ENCODE results near the gene SYCE3. TPM values are rescaled to one million over a fixed set of nuclear protein-coding genes. Genes with fewer than 3 reads are reported as not detected.
"Not testable (repeated sequence)": the region's sequence is repeated elsewhere in the genome, so short reads cannot be mapped to it uniquely, and the experiment has no call there.

SYCE3 gene
- total and polyA plus RNA-seq, 9 donors: not detected

- DNase-seq: no peak
Measured at GRCh38 chr22:50522208-50522805, 40.4 kb downstream of the SYCE3 start.

DNA sequence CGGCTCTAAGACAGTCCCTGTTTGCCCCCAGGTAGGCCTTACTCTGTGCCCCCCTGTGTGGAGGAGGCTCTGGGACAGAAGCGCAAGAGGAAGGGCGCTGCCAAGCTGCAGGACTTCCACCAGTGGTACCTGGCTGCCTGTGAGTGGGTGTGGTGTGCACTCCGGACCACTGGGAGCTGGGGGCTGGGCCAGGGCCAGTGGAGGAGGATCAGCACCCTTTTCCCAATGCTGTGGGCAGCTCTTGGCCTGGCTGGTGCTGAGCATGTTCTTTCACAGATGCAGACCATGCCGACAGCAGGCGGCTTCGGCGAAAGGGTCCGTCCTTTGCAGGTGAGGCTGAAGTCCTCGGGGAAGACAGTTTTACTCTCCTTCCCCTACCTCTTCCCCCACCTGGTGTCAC lies 41.0 kb downstream of the SYCE3 start:
- peaks cover 9% of the 10 kb centered on the region for H3K4me1 ChIP-seq (ENCODE audit: insufficient read depth)
- intact Hi-C loops (cut with DNase I): loop anchor here in 2 of 4 donors (10.0 kb wide), 2 partner anchors 267 to 277 kb away; partner anchors contain the start of genes HDAC10 (in 1 of the 2) and TUBGCP6 (in 1 of the 2)
- no peak for TF ChIP-seq EP300 (IDR thresholded peaks at IDR 0.05)
- TF ChIP-seq POLR2A (IDR thresholded peaks at IDR 0.05): no peak
- WGBS, 3 donors: 87 to 94% (median 90%) methylated on average over 6 to 10 of the region's 10 CpGs
- H3K9me3 ChIP-seq: no peaks in the 10 kb centered on the region
- no peaks in the 10 kb centered on the region for H3K27me3 ChIP-seq
- H3K4me3 ChIP-seq: no peak overlapping the region
- no peak overlapping the region for H3K27ac ChIP-seq
- no peaks in the 10 kb centered on the region for H3K36me3 ChIP-seq
- no peak for DNase-seq

More at GRCh38 chr22:50522208-50522805, 40.4 kb downstream of the SYCE3 start:
- TF ChIP-seq EP300 (IDR thresholded peaks at IDR 0.05) (no peak), POLR2A (IDR thresholded peaks at IDR 0.05) (no peak), CTCF (IDR thresholded peaks at IDR 0.05) (no peak)
- peaks cover 11% of the 10 kb centered on the region for H3K4me1 ChIP-seq (ENCODE audit: insufficient read depth)
- no peaks in the 10 kb centered on the region for H3K36me3 ChIP-seq
- H3K9me3 ChIP-seq: no peaks in the 10 kb centered on the region
- WGBS, 3 donors: 78 to 83% (median 81%) methylated on average over 14 to 15 of the region's 15 CpGs
- H3K27ac ChIP-seq: no peak overlapping the region
- intact Hi-C loops (cut with DNase I): loop anchor here in 2 of 4 donors (10.0 kb wide), 2 partner anchors 268 to 278 kb away; partner anchors contain the start of genes HDAC10 (in 1 of the 2) and TUBGCP6 (in 1 of the 2)
- H3K27me3 ChIP-seq: no peaks in the 10 kb centered on the region
- no peak overlapping the region for H3K4me3 ChIP-seq

DNA sequence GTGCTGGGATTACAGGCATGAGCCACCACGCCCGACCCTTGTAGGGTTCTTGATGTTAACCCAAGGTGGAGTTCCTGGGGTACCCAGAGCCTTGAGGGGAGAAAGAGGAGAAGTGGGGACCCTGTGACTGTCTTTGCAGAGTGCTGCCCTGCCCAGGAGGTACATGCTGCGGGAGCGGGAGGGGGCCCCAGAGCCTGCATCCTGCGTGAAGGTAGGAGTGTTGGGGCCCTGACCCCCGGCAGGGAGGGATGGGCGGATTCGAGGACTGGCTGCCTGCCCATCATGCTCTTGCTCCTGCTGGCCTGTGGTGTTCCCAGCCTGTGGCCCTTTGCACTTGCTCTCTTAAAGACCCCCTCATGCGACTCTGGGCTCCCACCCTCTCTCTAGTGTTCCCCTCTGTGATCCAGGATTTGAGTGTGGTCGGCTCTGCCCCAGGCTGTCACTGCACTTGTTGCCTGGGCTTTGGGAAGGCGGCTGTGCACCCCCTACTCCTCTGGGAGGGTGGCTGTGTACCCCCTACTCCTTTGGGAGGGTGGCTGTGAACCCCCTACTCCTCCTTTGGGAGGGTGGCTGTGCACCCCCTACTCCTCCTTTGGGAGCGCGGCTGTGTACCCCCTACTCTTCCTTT lies 41.8 kb downstream of the SYCE3 start:
- H3K36me3 ChIP-seq: no peaks in the 10 kb centered on the region
- WGBS, 3 donors: 90 to 91% (median 91%) methylated on average over 13 of the region's 13 CpGs
- no peaks in the 10 kb centered on the region for H3K9me3 ChIP-seq
- H3K4me1 ChIP-seq (ENCODE audit: insufficient read depth): peaks cover 6% of the 10 kb centered on the region
- H3K27me3 ChIP-seq: no peaks in the 10 kb centered on the region
- no peak for DNase-seq
- TF ChIP-seq EP300 (IDR thresholded peaks at IDR 0.05) (no peak), POLR2A (IDR thresholded peaks at IDR 0.05) (no peak), CTCF (IDR thresholded peaks at IDR 0.05) (no peak)
- H3K27ac ChIP-seq: no peak overlapping the region
- intact Hi-C loops (cut with DNase I): loop anchor here in 2 of 4 donors (10.0 kb wide), 2 partner anchors 266 to 276 kb away; partner anchors contain the start of genes HDAC10 (in 1 of the 2) and TUBGCP6 (in 1 of the 2)
- no peak overlapping the region for H3K4me3 ChIP-seq

DNA sequence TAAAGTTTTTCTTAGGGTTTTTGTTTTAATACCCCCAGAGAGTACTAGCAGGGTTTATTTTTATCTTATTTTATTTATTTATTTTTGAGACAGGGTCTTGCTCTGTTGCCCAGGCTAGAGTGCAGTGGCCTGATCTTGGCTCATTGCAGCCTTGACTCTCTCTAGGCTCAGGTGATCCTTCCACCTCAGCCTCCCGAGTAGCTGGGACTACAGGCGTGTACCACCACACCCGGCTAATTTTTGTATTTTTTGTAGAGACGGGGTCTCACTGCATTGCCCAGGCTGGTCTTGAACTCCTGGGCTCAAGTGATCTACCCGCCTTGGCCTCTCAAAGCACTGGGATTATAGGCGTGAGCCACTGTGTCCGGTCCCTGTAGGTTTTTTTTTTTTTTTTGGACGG lies 42.5 kb downstream of the SYCE3 start:
- not testable (repeated sequence) for H3K27ac ChIP-seq; H3K4me3 ChIP-seq; H3K27me3 ChIP-seq; H3K36me3 ChIP-seq; DNase-seq; H3K9me3 ChIP-seq; H3K4me1 ChIP-seq (ENCODE audit: insufficient read depth)
- 95 to 96% (median 96%) methylated on average over 8 of the region's 8 CpGs for WGBS, 3 donors
- intact Hi-C loops (cut with DNase I): loop anchor here in 2 of 4 donors (10.0 kb wide), 2 partner anchors 265 to 275 kb away; partner anchors contain the start of genes HDAC10 (in 1 of the 2) and TUBGCP6 (in 1 of the 2)

DNA sequence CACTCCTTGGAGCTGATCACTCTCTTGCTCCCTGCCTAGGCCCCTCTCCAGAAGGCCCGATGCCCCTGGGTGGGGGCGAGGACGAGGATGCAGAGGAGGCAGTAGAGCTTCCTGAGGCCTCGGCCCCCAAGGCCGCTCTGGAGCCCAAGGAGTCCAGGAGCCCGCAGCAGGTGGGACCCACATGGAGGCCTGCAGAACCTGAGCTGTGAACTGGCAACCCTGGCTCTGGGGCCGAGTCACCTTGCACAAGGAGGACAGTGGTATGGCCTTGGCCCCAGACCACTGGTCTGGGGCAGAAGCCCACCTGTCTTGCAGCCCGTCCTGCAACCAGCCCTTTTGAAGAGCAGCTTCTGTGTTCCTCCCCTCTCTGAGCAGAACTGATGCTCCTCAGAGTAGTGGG lies 43.6 kb downstream of the SYCE3 start:
- no peak for DNase-seq
- 90 to 95% (median 92%) methylated on average over 8 of the region's 8 CpGs for WGBS, 3 donors
- no peaks in the 10 kb centered on the region for H3K27me3 ChIP-seq
- no peak overlapping the region for H3K4me3 ChIP-seq
- no peak for TF ChIP-seq CTCF (IDR thresholded peaks at IDR 0.05)
- no peak for TF ChIP-seq EP300 (IDR thresholded peaks at IDR 0.05)
- TF ChIP-seq POLR2A (IDR thresholded peaks at IDR 0.05): no peak
- no peaks in the 10 kb centered on the region for H3K4me1 ChIP-seq (ENCODE audit: insufficient read depth)
- H3K9me3 ChIP-seq: no peaks in the 10 kb centered on the region
- H3K27ac ChIP-seq: no peak overlapping the region
- intact Hi-C loops (cut with DNase I): no loop called here
- H3K36me3 ChIP-seq: no peaks in the 10 kb centered on the region
